HepG2 (cell line): ENCODE results near the gene KRT6B. TPM values are rescaled to one million over a fixed set of nuclear protein-coding genes. Genes with fewer than 3 reads are reported as not detected.

Source experiments
- ATAC-seq: fragments of 200-7000 bp; cut with Tn5 transposase; 3 replicates; pipeline ENCODE4 v1.9.1; 2020; ENCODE audit warnings: mild to moderate bottlenecking, moderate library complexity
- BruUV-seq: library from RNA; stranded (reverse); fragments of 400-500 nt; replicated peaks from 2 replicates; lab custom pipeline; 2021; lab: Mats Ljungman, UMichigan
- CTCF ChIA-PET: fragments of 300-600 bp; formaldehyde crosslinking; extraction: SDS; loops from one replicate; lab custom pipeline; 2021; ENCODE audit warnings: low total read pairs, inconsistent platforms, low intra/inter-chr PET ratio; lab: Yijun Ruan, JAX
- POLR2A ChIA-PET: fragments of 350-600 bp; sonication (Branson Sonifier 250); formaldehyde crosslinking; loops from one replicate; lab custom pipeline; 2020; ENCODE audit warnings: antibody characterized with exemption, inconsistent platforms; lab: Yijun Ruan, JAX
- DNase-seq: peaks from one replicate; pipeline ENCODE4 v3.0.0-alpha.2; 2015; ENCODE audit warnings: low spot score
- FAIRE-seq: peaks from 3 replicates; lab custom pipeline; 2011; peaks lifted over from hg19 to GRCh38; lab: Jason Lieb, UNC
- H2AFZ ChIP-seq: one replicate; pipeline ENCODE4 v1.6.1; 2011; ENCODE audit warnings: low read length, inconsistent platforms
- H3K27ac ChIP-seq: fragments of 300-600 bp; 3 replicates; pipeline ENCODE4 v1.8.0; 2011; ENCODE audit warnings: mixed run types, mild to moderate bottlenecking, mixed read lengths, low read length, inconsistent platforms; ENCODE audit not compliant: insufficient read depth; ENCODE audit errors: extremely low read length
- H3K27me3 ChIP-seq, 2 experiments: fragments of 200-600 bp in 1 of 2; 2 replicates in 1 of 2; 3 replicates in 1 of 2; pipeline versions ENCODE4 v1.6.0 to v1.8.0; 2011; ENCODE audit warnings: low read length in 2 of 2, mild to moderate bottlenecking in 2 of 2, moderate library complexity in 2 of 2, inconsistent platforms in 1 of 2; ENCODE audit not compliant: insufficient read depth in 2 of 2, control insufficient read depth in 1 of 2
- H3K36me3 ChIP-seq, 2 experiments: fragments of 200-600 bp in 1 of 2; replicated peaks in 1 of 2; 2 replicates in 1 of 2; 3 replicates in 1 of 2; pipeline versions ENCODE4 v1.5.1 to v1.8.0; 2011; ENCODE audit warnings: low read length in 2 of 2, inconsistent platforms in 1 of 2; ENCODE audit not compliant: insufficient read depth in 2 of 2, control insufficient read depth in 1 of 2
- H3K4me1 ChIP-seq: 2 replicates; pipeline ENCODE4 v1.5.1; 2012; ENCODE audit warnings: low read length, inconsistent platforms; ENCODE audit not compliant: insufficient read depth
- H3K4me2 ChIP-seq: 2 replicates; pipeline ENCODE4 v1.6.0; 2011; ENCODE audit warnings: low read depth, low read length, inconsistent platforms
- H3K4me3 ChIP-seq, 3 experiments: fragments of 200-600 bp in 1 of 3; sonication (generic), shearing (Covaris generic) in 1 of 3; replicated peaks in 1 of 3; 2 replicates each; pipeline ENCODE4 v1.5.1; 2011 to 2016; ENCODE audit warnings: low read length in 3 of 3, inconsistent platforms in 2 of 3, low read depth in 2 of 3, mild to moderate bottlenecking in 2 of 3, control low read depth in 1 of 3, mixed read lengths in 1 of 3; ENCODE audit not compliant: insufficient read depth in 1 of 3
- H3K79me2 ChIP-seq: one replicate; pipeline ENCODE4 v1.6.1; 2011; ENCODE audit warnings: low read length, inconsistent platforms; ENCODE audit not compliant: insufficient read depth
- H3K9ac ChIP-seq: 2 replicates; pipeline ENCODE4 v1.6.0; 2011; ENCODE audit warnings: mild to moderate bottlenecking, low read depth, low read length, inconsistent platforms; ENCODE audit not compliant: insufficient read depth
- H3K9me3 ChIP-seq: 2 replicates; pipeline ENCODE4 v1.5.1; 2012; ENCODE audit warnings: mild to moderate bottlenecking, low read length
- H4K20me1 ChIP-seq: 2 replicates; pipeline ENCODE4 v1.6.0; 2011; ENCODE audit warnings: inconsistent platforms, mild to moderate bottlenecking, low read length, moderate library complexity; ENCODE audit not compliant: insufficient read depth
- CEBPB ChIP-seq: IDR thresholded peaks from 2 replicates; pipeline ENCODE4 v1.6.1; 2011; ENCODE audit warnings: low read depth, low read length, improper control_type of control experiment, borderline replicate concordance
- DNMT1 ChIP-seq: sonication (generic); formaldehyde crosslinking; IDR thresholded peaks from 2 replicates; pipeline ENCODE4 v1.5.1; 2020; ENCODE audit warnings: mild to moderate bottlenecking, missing genetic modification reagents
- MEIS2 ChIP-seq: sonication (generic); formaldehyde crosslinking; IDR thresholded peaks from 2 replicates; pipeline ENCODE4 v1.9.0; 2021; ENCODE audit warnings: mild to moderate bottlenecking, missing genetic modification reagents
- PRDM4 ChIP-seq: sonication (generic); formaldehyde crosslinking; IDR thresholded peaks from 2 replicates; pipeline ENCODE4 v1.9.0; 2021; ENCODE audit warnings: missing genetic modification reagents, borderline replicate concordance
- TCF12 ChIP-seq, 2 experiments: fragments of 450-650 bp in 1 of 2; sonication (generic) in 1 of 2; formaldehyde crosslinking in 1 of 2; IDR thresholded peaks; 2 replicates each; pipeline versions ENCODE4 v1.6.1 to v1.8.0; 2017 to 2022; ENCODE audit warnings: antibody characterized with exemption in 1 of 2, mild to moderate bottlenecking in 1 of 2, missing genetic modification reagents in 1 of 2, moderate library complexity in 1 of 2
- ZNF362 ChIP-seq: sonication (generic); formaldehyde crosslinking; IDR thresholded peaks from 2 replicates; pipeline ENCODE4 v1.4.0; 2020; ENCODE audit warnings: missing genetic modification reagents, mild to moderate bottlenecking, borderline replicate concordance
- ZNF7 ChIP-seq: IDR thresholded peaks from 2 replicates; pipeline ENCODE4 v1.6.1; 2016; ENCODE audit warnings: missing biosample characterization, missing genetic modification reagents
- WGBS: methylation state at CpG from one replicate; pipeline ENCODE4 v1.1.6; 2017; ENCODE audit warnings: low lambda C conversion rate; 5-methylcytosine and 5-hydroxymethylcytosine counted together
- in situ Hi-C: cut with HindIII; loops from 2 replicates; pipeline ENCODE4 v1.10.0; 2017; ENCODE audit warnings: low pct_unique_long_range_greater_than_20kb; ENCODE audit not compliant: extremely low pct_ligation_motif_present
- intact Hi-C: fragments of 100-400 bp; cut with micrococcal nuclease; formaldehyde crosslinking; loops from one replicate; pipeline ENCODE4 v1.10.0; 2022; ENCODE audit not compliant: unreplicated experiment
- polyA plus RNA-seq, 8 experiments: library from polyadenylated mRNA; depleted of rRNA in 3 of 8; stranded (reverse) in 7 of 8; unstranded in 1 of 8; fragments of >200 nt; fragmentation: Illumina TruSeq in 4 of 8; extraction: Trizol in 4 of 8; gene quantifications; 2 replicates each; pipeline versions ENCODE4 v1.2.1 to v1.2.3, GENCODE V29; 2011 to 2016; ENCODE audit warnings: low read depth in 4 of 8, missing spikeins in 1 of 8, mixed read lengths in 1 of 8; ENCODE audit not compliant: insufficient read depth in 1 of 8
- total RNA-seq, 5 experiments: library from RNA; depleted of rRNA; stranded (reverse); fragments of >200 nt; fragmentation: Illumina TruSeq; extraction: Trizol; gene quantifications; 2 replicates each; pipeline ENCODE4 v1.2.3, GENCODE V29; 2016; ENCODE audit warnings: low read depth in 1 of 5

The KRT6B gene
- total and polyA plus RNA-seq, 2 of the 13 experiments (the other 11 are each of a cell fraction or from before 2014, with no cell fraction given) = not detected

- TF ChIP-seq PRDM4 (CRISPR knock-in tag) = no peak
- no peak for TF ChIP-seq TCF12 (IDR thresholded peaks at IDR 0.05)
- TF ChIP-seq TCF12 (CRISPR knock-in tag; IDR thresholded peaks at IDR 0.05) = no peak
- TF ChIP-seq MEIS2 = no peak
- TF ChIP-seq ZNF362 = no peak
- no peak for TF ChIP-seq DNMT1
These were observed 6.9 kb upstream of the KRT6B start (continued) for GRCh38 chr12:52458861-52459260.

- Histone ChIP-seq H3K4me3 (no peak overlapping the region), H2AFZ (no peak overlapping the region), H3K4me1 (no peaks in the 10 kb centered on the region), H3K27ac (no peak overlapping the region), H3K9ac (no peak overlapping the region), H3K36me3 (no peaks in the 10 kb centered on the region)
- ATAC-seq (no peak), DNase-seq (no peak)
- CTCF ChIA-PET = no interaction called here
- no TSS peak for BruUV-seq
- in situ Hi-C loops = no loop called here
- WGBS = 0% methylated on average over 1 of the region's 1 CpG
- TF ChIP-seq CEBPB (peak; percentile 49; the same call in 1 of the 2 replicates), ZNF7 (CRISPR knock-in tag) (no peak)
- TF ChIP-seq, all 625 proteins: peak for 1
- H3K9me3 ChIP-seq = no peaks in the 10 kb centered on the region
- peaks cover 0 to 2% of the 10 kb centered on the region in 2 experiments; a peak in 2 of 5 replicates for H3K27me3 ChIP-seq
- POLR2A ChIA-PET = no interaction called here
- FAIRE-seq = no peak
- no peak overlapping the region for H3K4me2 ChIP-seq
- intact Hi-C loops = no loop called here
- H4K20me1 ChIP-seq = no peaks in the 10 kb centered on the region
- H3K79me2 ChIP-seq = no peaks in the 10 kb centered on the region
These were observed 3.9 kb upstream of the KRT6B start for GRCh38 chr12:52455821-52456220.
